ENCODE measurements around the gene TNPO3.
"Not testable (repeated sequence)": the region's sequence is repeated elsewhere in the genome, so short reads cannot be mapped to it uniquely, and the experiment has no call there.

The TNPO3 gene

GRCh38 chr7:129013048-129013724 lies 41.7 kb downstream of the TNPO3 start:
- DNase-seq, result no peak

GRCh38 chr7:129012641-129013040 lies 42.3 kb downstream of the TNPO3 start:
- no peak for DNase-seq

GRCh38 chr7:129010075-129010474 lies 44.8 kb downstream of the TNPO3 start:
- no peak for DNase-seq

GRCh38 chr7:129009437-129009836 lies 45.5 kb downstream of the TNPO3 start:
- DNase-seq, result no peak

GRCh38 chr7:129008645-129009414 lies 46.1 kb downstream of the TNPO3 start:
- no peak for DNase-seq

- DNase-seq, result no peak
Measured at GRCh38 chr7:129007572-129007971, 47.3 kb downstream of the TNPO3 start.

GRCh38 chr7:129006636-129007414 lies 48.1 kb downstream of the TNPO3 start:
- no peak for DNase-seq

- no peak for DNase-seq
Measured at GRCh38 chr7:129005186-129005585, 49.7 kb downstream of the TNPO3 start.

- no peak for DNase-seq
Measured at GRCh38 chr7:128997181-128997580, 57.7 kb downstream of the TNPO3 start.

GRCh38 chr7:128994560-128994959 lies 60.4 kb downstream of the TNPO3 start:
- not testable (repeated sequence) for DNase-seq

- DNase-seq, result no peak
Measured at GRCh38 chr7:128993419-128993818, 61.5 kb downstream of the TNPO3 start.

- no peak for DNase-seq
Measured at GRCh38 chr7:128989961-128990360, 65.0 kb downstream of the TNPO3 start.

- DNase-seq, result no peak
Measured at GRCh38 chr7:128988372-128988771, 66.5 kb downstream of the TNPO3 start.

- no peak for DNase-seq
Measured at GRCh38 chr7:128986609-128987008, 68.3 kb downstream of the TNPO3 start.

GRCh38 chr7:128985660-128986059 lies 69.3 kb downstream of the TNPO3 start:
- DNase-seq, result no peak

- DNase-seq, result no peak
Measured at GRCh38 chr7:128982105-128982504, 72.8 kb downstream of the TNPO3 start.

- no peak for DNase-seq
Measured at GRCh38 chr7:128974241-128974934, 80.5 kb downstream of the TNPO3 start.

GRCh38 chr7:128968624-128969023 lies 86.3 kb downstream of the TNPO3 start:
- DNase-seq, result no peak

GRCh38 chr7:128963327-128963757 lies 91.6 kb downstream of the TNPO3 start:
- DNase-seq, result no peak

- no peak for DNase-seq
Measured at GRCh38 chr7:128962899-128963298, 92.0 kb downstream of the TNPO3 start.

- no peak for DNase-seq
Measured at GRCh38 chr7:128961030-128961659, 93.8 kb downstream of the TNPO3 start.

- no peak for DNase-seq
Measured at GRCh38 chr7:128959296-128959695, 95.6 kb downstream of the TNPO3 start.

- DNase-seq, result no peak
Measured at GRCh38 chr7:128955981-128956380, 98.9 kb downstream of the TNPO3 start.

Data from NCI-H1105 (cell line).